Memory B cell (primary cell): ENCODE data around the gene TRIM47.
"Not testable (repeated sequence)": the region's sequence is repeated elsewhere in the genome, so short reads cannot be mapped to it uniquely, and the experiment has no call there.

Experiments used
- ATAC-seq: fragments of 150-1000 bp; cut with Tn5 transposase; 2 replicates; pipeline ENCODE4 v1.10.0; 2021; ENCODE audit warnings: low read depth, mild to moderate bottlenecking, moderate library complexity
- DNase-seq, 2 donors: peaks; one replicate each; pipeline ENCODE4 v3.0.0; 2022; ENCODE audit warnings: low spot score in 2 of 2
- H3K27ac Mint-ChIP-seq: one replicate; pipeline ENCODE4 v1.8.0; 2022; ENCODE audit warnings: mild to moderate bottlenecking, moderate library complexity, mixed read lengths
- H3K27me3 Mint-ChIP-seq: one replicate; pipeline ENCODE4 v1.8.0; 2022; ENCODE audit warnings: mixed read lengths
- H3K36me3 Mint-ChIP-seq: one replicate; pipeline ENCODE4 v1.8.0; 2022; ENCODE audit warnings: mild to moderate bottlenecking, mixed read lengths
- H3K4me1 Mint-ChIP-seq: one replicate; pipeline ENCODE4 v1.8.0; 2022; ENCODE audit warnings: mixed read lengths
- H3K4me3 Mint-ChIP-seq: one replicate; pipeline ENCODE4 v1.8.0; 2022; ENCODE audit warnings: mild to moderate bottlenecking, moderate library complexity, mixed read lengths
- H3K9me3 Mint-ChIP-seq: one replicate; pipeline ENCODE4 v1.8.0; 2022; ENCODE audit warnings: mixed read lengths

The TRIM47 gene

GRCh38 chr17:75891022-75891604 is 12.7 kb upstream of the TRIM47 start:
- ATAC-seq (no peak), DNase-seq (no peak)
- H3K27me3 Mint-ChIP-seq = no peaks in the 10 kb centered on the region
- no peaks in the 10 kb centered on the region for H3K9me3 Mint-ChIP-seq
- peaks cover 19% of the 10 kb centered on the region for H3K4me1 Mint-ChIP-seq
- no peak overlapping the region for H3K27ac Mint-ChIP-seq
- peaks cover 2% of the 10 kb centered on the region for H3K36me3 Mint-ChIP-seq
- H3K4me3 Mint-ChIP-seq = no peak overlapping the region

GRCh38 chr17:75889454-75889853 is 11.1 kb upstream of the TRIM47 start:
- Mint-ChIP-seq H3K36me3 (no peaks in the 10 kb centered on the region), H3K27ac (no peak overlapping the region), H3K9me3 (no peaks in the 10 kb centered on the region), H3K27me3 (no peaks in the 10 kb centered on the region), H3K4me1 (peaks cover 13% of the 10 kb centered on the region), H3K4me3 (no peak overlapping the region)
- ATAC-seq (no peak), DNase-seq (no peak)

GRCh38 chr17:75888484-75888883 is 10.1 kb upstream of the TRIM47 start:
- H3K4me3 Mint-ChIP-seq = no peak overlapping the region
- DNase-seq = no peak
- H3K27ac Mint-ChIP-seq = no peak overlapping the region
- H3K36me3 Mint-ChIP-seq = no peaks in the 10 kb centered on the region
- H3K27me3 Mint-ChIP-seq = no peaks in the 10 kb centered on the region
- peaks cover 5% of the 10 kb centered on the region for H3K4me1 Mint-ChIP-seq
- no peaks in the 10 kb centered on the region for H3K9me3 Mint-ChIP-seq
- no peak for ATAC-seq

- DNase-seq, H3K4me1 Mint-ChIP-seq, ATAC-seq, H3K9me3 Mint-ChIP-seq, H3K27ac Mint-ChIP-seq, H3K4me3 Mint-ChIP-seq, H3K36me3 Mint-ChIP-seq, H3K27me3 Mint-ChIP-seq: not testable (repeated sequence)
These were observed 7.5 kb upstream of the TRIM47 start for GRCh38 chr17:75885860-75886259.

- H3K9me3 Mint-ChIP-seq = no peaks in the 10 kb centered on the region
- no peak overlapping the region for H3K27ac Mint-ChIP-seq
- ATAC-seq (no peak), DNase-seq (no peak)
- no peaks in the 10 kb centered on the region for H3K27me3 Mint-ChIP-seq
- no peaks in the 10 kb centered on the region for H3K36me3 Mint-ChIP-seq
- H3K4me1 Mint-ChIP-seq = peaks cover 5% of the 10 kb centered on the region
- H3K4me3 Mint-ChIP-seq = no peak overlapping the region
These were observed 7.0 kb upstream of the TRIM47 start for GRCh38 chr17:75885431-75885830.

- peaks cover 11% of the 10 kb centered on the region for H3K4me1 Mint-ChIP-seq
These were observed 3.5 kb upstream of the TRIM47 start for GRCh38 chr17:75881678-75882454.

GRCh38 chr17:75880266-75880665 is 1.9 kb upstream of the TRIM47 start:
- no peak overlapping the region for H3K4me3 Mint-ChIP-seq
- H3K27me3 Mint-ChIP-seq = no peaks in the 10 kb centered on the region
- no peaks in the 10 kb centered on the region for H3K36me3 Mint-ChIP-seq
- H3K4me1 Mint-ChIP-seq = peaks cover 17% of the 10 kb centered on the region
- ATAC-seq (no peak), DNase-seq (no peak)
- no peaks in the 10 kb centered on the region for H3K9me3 Mint-ChIP-seq
- no peak overlapping the region for H3K27ac Mint-ChIP-seq

More at GRCh38 chr17:75881678-75882454, 3.5 kb upstream of the TRIM47 start:
- no peak for ATAC-seq
- Mint-ChIP-seq H3K4me3 (no peak overlapping the region), H3K36me3 (no peaks in the 10 kb centered on the region), H3K27ac (no peak overlapping the region), H3K9me3 (no peaks in the 10 kb centered on the region), H3K27me3 (no peaks in the 10 kb centered on the region)
- no peak for DNase-seq

GRCh38 chr17:75877752-75878173 is 618 bp downstream of the TRIM47 start:
- Mint-ChIP-seq H3K4me1 (peaks cover 17% of the 10 kb centered on the region), H3K9me3 (no peaks in the 10 kb centered on the region), H3K36me3 (no peaks in the 10 kb centered on the region), H3K27me3 (no peaks in the 10 kb centered on the region), H3K4me3 (peak overlapping the region; percentile 94), H3K27ac (peak overlapping the region; percentile 86)
- ATAC-seq (peak; percentile 82), DNase-seq (peak; percentile 72 to 74)

GRCh38 chr17:75876938-75877751 is 1.2 kb downstream of the TRIM47 start:
- H3K4me1 Mint-ChIP-seq = peaks cover 17% of the 10 kb centered on the region

GRCh38 chr17:75876190-75876937 is 2.0 kb downstream of the TRIM47 start:
- peak; percentile 67 for ATAC-seq
- Mint-ChIP-seq H3K4me1 (peaks cover 17% of the 10 kb centered on the region), H3K27ac (peak overlapping the region; percentile 86), H3K36me3 (no peaks in the 10 kb centered on the region), H3K27me3 (no peaks in the 10 kb centered on the region), H3K4me3 (peak overlapping the region; percentile 94), H3K9me3 (no peaks in the 10 kb centered on the region)
- peak; percentile 61 to 62 for DNase-seq

More at GRCh38 chr17:75876938-75877751, 1.2 kb downstream of the TRIM47 start:
- Mint-ChIP-seq H3K27me3 (no peaks in the 10 kb centered on the region), H3K4me3 (peak overlapping the region; percentile 94), H3K27ac (peak overlapping the region; percentile 86), H3K36me3 (no peaks in the 10 kb centered on the region), H3K9me3 (no peaks in the 10 kb centered on the region)
- peak in 1 of 2 donors; percentile 45 for DNase-seq
- ATAC-seq = peak; percentile 14

- no peaks in the 10 kb centered on the region for H3K27me3 Mint-ChIP-seq
- peak overlapping the region; percentile 94 for H3K4me3 Mint-ChIP-seq
- H3K9me3 Mint-ChIP-seq = no peaks in the 10 kb centered on the region
- peak overlapping the region; percentile 86 for H3K27ac Mint-ChIP-seq
- ATAC-seq = no peak
- no peaks in the 10 kb centered on the region for H3K36me3 Mint-ChIP-seq
- H3K4me1 Mint-ChIP-seq = peaks cover 17% of the 10 kb centered on the region
- no peak for DNase-seq
These were observed 2.5 kb downstream of the TRIM47 start for GRCh38 chr17:75875940-75876189.

GRCh38 chr17:75875182-75875939 is 3.0 kb downstream of the TRIM47 start:
- H3K27me3 Mint-ChIP-seq = no peaks in the 10 kb centered on the region
- H3K36me3 Mint-ChIP-seq = no peaks in the 10 kb centered on the region
- peaks cover 17% of the 10 kb centered on the region for H3K4me1 Mint-ChIP-seq
- ATAC-seq (no peak), DNase-seq (no peak)
- peak overlapping the region; percentile 86 for H3K27ac Mint-ChIP-seq
- no peaks in the 10 kb centered on the region for H3K9me3 Mint-ChIP-seq
- peak overlapping the region; percentile 94 for H3K4me3 Mint-ChIP-seq
